VCaP (cell line): ENCODE measurements around the gene CDH13.

Experiments used
- H3K27ac ChIP-seq: fragments of 450-650 bp; 2 replicates; pipeline ENCODE4 v1.5.1; 2017
- CTCF ChIP-seq: fragments of 450-650 bp; conservative IDR thresholded peaks from 2 replicates; pipeline ENCODE4 v1.5.1; 2017; ENCODE audit warnings: mild to moderate bottlenecking, moderate library complexity

Gene CDH13

DNA sequence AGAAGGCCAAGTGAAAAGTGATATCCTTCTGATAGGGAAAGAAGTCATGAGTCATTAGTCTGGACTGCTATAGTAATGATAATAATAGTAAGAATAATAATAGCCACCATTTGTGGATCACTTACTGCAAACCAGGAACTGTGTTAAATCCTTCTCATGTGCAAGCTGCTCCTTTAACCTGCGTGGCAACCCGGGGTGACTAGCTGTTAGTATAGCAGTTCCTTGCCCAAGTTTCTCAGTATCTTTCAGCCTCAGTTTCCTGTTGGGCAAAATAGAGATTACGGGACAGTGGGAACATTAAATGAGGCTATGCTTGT lies 129.5 kb downstream of the CDH13 start:
- H3K27ac ChIP-seq, result no peak overlapping the region
- no peak for TF ChIP-seq CTCF

DNA sequence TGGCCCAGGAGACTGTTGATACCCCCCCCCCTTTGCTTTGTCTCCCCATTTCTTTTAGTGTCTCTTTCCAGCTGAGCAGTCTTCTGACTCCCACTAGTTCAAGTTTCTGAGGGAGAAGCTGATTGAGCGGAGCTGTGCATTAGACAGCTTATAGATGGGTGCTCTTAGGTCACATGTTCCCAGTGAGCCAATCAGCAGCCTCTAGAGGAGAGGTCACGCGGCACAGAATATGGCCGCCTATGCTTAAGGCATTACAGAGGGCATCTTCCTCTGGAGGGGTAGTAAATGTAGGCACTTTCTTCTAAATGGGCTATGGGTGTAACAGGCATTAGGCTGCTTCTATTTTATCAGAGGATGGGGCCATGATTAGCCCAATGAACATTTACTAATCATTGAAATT lies 131.6 kb downstream of the CDH13 start:
- TF ChIP-seq CTCF, result no peak
- H3K27ac ChIP-seq, result no peak overlapping the region

DNA sequence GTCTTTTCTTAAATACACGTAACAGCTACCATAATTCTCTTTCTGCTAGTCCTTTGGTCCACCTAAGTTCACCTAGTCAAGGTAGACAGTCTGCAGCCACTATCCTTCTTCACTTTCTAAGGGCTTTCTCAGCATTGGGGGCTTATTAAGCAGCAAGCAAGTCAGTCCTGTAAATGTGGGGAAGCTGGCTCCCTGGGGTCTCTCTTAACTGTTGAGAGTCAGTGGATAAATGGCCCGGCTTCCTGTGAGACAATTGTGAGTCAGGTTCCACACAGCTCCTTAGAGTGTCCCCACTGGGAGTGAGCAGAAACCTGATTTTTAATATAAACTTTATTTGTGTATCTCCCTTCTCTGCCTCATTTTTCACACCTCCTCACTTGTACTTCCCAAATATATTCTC lies 132.1 kb downstream of the CDH13 start:
- H3K27ac ChIP-seq, result no peak overlapping the region
- no peak for TF ChIP-seq CTCF

DNA sequence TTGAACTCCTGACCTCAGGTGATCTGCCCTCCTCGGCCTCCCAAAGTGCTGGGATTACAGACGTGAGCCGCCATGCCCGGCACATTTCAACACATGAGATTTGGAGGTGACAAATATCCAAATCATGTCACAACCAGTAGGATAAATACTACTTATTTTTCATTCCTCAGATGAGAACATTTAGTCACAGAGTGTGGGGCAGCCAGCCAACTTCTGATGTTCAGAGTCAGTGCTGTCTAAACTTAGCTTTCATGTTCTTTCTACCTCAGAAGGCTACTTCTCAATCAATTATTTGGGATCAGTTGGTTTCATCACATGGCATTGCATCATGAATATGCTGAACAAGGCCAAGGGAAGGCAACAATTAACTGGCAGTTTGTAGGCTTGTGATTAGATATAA lies 134.5 kb downstream of the CDH13 start:
- no peak for TF ChIP-seq CTCF
- H3K27ac ChIP-seq, result no peak overlapping the region

- no peak for TF ChIP-seq CTCF
- H3K27ac ChIP-seq, result no peak overlapping the region
Measured at GRCh38 chr16:82761858-82762257, 135.1 kb downstream of the CDH13 start.

DNA sequence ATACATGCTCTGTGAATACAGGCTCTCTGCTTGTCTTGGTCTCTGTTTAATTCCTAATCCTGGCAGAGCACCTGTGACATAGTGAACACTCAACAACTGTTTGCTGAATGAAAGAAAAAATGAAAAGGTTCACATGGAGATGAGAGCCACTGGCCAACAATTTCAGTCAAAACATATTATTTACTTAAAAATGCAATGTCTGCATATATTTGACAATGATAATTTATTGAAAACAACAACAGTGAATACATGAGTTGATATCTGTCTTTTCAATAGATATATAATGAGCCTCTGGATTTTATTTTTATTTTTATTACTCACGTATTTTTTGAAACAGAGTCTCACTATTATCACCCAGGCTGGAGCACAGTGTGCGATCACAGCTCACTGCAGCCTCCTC lies 136.6 kb downstream of the CDH13 start:
- no peak for TF ChIP-seq CTCF
- H3K27ac ChIP-seq, result no peak overlapping the region

DNA sequence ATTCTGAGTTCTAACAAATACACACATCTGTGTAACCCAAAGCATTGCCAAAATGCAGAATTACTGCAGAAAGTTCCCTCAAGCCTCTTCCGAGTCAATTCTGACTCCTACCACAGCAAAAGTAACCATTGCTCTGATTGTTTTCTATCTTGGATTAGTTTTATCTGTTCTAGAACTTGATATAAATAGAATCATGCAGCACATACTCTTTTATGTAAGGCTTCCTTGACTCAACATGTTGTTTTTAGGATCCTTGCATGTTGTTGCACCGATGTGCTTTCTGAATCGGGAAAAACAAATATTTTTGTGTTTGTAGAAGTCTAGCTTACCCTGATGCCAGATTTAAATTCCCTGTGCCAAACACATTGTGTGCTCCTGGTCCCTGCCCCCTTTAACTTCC lies 140.4 kb downstream of the CDH13 start:
- no peak for TF ChIP-seq CTCF
- H3K27ac ChIP-seq, result no peak overlapping the region

DNA sequence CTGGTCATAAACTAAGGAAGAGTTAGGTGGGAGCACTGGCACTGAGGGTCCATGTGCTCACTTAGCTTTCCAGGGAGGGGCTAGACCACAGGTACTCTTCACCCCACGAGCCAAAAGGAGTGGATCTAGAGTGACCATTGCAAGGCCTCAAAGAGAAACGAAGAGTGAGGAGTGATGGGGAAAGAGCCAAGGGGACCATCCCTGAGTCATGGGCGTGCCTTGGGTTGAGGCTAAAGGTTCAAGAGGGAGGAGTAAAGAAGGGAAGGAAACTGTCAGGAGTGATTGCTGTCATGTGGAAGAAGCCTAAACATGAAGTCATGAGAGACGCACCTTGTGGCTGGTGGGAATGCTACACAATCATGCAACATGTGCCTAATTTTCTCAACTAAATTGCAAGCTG lies 141.0 kb downstream of the CDH13 start:
- TF ChIP-seq CTCF, result no peak
- H3K27ac ChIP-seq, result no peak overlapping the region
